GM21528 (cell line): ENCODE measurements around the gene UGT2B17.
"Not testable (repeated sequence)": the region's sequence is repeated elsewhere in the genome, so short reads cannot be mapped to it uniquely, and the experiment has no call there.

ENCODE experiments used
- ATAC-seq: cut with Tn5 transposase; IDR thresholded peaks from one replicate; pipeline ENCODE4 v1.9.1; 2021; ENCODE audit warnings: mild to moderate bottlenecking, moderate library complexity; ENCODE audit not compliant: unreplicated experiment, low FRiP score

The UGT2B17 gene

DNA sequence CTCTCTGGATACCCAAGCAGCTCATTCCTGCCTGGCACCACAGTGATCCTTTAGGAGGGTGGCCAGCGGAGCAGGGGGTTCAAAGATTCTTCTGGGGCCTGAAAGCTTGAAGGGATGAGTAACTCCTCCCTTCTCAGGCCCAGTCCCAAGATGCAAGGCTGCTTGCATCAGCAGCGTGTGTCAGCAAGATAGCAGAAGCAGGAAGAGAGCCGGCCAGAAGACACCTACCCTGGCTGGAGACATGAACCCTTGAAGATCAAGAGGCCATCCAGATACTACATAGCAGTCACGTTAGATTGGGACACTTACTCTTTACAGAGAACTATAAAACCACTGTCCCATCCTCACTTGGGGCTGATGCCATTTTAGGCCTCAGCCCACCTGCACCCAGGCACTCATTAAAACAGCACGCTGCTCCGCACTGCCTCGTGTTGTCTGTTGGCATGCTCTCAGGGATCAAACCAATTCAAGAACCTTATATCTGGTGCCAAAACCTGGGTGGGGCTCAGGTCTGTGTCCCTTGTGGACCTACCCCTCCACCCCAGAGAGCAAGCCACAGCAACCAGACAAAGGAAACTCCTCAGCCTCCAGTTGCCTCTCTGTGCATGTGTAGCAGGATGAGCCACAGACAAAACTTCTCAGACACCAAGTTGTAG is 6.5 kb downstream of the UGT2B17 start:
- ATAC-seq: peak; percentile 63

DNA sequence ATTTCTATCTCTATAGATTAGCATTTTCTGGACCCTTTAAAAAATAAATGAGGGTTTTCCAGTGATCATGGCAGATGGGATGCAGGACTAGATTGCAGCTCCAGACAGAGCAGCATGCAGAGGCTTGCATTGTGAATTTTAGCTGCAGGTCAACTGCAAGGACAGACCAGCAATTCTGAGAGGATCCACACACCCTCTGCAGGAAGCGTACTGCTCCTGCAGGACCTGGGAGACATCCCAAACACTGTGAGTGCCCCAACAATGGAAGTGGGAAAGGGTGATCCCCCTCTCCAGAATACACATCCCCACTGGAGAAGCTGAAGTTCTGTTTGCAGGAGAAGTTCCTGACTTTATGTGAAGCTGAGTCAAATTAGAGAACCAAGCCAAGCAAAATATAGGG is 7.1 kb downstream of the UGT2B17 start:
- peak; percentile 7 for ATAC-seq

DNA sequence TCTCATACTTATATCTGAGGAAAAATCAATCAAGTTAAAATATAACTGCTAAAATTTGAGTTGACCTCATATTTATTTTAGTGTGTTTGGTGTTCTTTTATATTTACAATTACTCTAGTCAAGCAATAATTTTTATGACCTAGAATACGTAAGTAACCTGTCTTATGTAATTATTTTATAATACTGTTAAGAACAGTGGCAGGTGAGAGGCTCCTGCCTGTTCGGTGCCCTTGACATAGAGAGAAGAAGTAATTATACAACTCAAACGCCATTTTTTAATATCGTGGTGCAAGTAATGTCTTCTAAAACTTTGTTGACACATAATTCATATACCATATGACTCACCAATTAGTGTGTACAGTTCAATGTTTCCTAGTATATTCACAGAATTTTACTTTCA is 7.6 kb downstream of the UGT2B17 start:
- not testable (repeated sequence) for ATAC-seq

DNA sequence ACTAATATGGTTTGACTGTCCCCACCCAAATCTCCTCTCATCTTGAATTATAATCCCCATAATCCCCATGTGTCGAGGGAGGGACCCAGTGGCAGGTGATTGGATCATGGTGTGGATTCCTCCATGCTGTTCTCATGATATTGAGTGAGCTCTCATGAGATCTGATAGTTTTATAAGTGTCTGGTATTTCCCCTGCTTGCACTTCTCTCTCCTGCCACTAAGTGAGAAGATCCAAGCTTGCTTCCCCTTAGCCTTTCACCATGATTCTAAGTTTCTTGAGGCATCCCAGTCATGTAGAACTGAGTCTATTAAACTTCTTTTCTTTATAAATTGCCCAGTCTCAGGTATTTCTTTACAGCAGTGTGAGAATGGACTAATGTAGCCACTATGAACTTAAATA is 9.8 kb downstream of the UGT2B17 start:
- peak; percentile 38 for ATAC-seq

DNA sequence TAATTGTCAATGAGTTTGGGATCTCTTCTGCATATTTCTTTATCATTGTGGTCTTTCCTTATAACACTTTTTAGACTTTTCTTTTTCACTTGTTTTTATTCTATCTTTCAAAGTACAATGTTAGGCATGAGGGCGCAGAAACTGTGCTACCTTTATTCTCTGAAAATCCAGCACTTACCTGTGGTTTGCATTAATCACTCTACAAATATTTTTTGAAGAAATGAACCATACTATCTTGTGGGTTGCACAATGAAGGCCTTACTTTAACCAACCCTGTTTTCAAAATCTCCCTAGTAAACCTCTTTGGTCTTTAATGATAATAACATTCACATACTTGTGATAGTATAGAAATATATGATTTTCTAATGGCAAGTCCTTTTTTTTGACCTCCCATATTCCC is 11.0 kb downstream of the UGT2B17 start:
- ATAC-seq: not testable (repeated sequence)

DNA sequence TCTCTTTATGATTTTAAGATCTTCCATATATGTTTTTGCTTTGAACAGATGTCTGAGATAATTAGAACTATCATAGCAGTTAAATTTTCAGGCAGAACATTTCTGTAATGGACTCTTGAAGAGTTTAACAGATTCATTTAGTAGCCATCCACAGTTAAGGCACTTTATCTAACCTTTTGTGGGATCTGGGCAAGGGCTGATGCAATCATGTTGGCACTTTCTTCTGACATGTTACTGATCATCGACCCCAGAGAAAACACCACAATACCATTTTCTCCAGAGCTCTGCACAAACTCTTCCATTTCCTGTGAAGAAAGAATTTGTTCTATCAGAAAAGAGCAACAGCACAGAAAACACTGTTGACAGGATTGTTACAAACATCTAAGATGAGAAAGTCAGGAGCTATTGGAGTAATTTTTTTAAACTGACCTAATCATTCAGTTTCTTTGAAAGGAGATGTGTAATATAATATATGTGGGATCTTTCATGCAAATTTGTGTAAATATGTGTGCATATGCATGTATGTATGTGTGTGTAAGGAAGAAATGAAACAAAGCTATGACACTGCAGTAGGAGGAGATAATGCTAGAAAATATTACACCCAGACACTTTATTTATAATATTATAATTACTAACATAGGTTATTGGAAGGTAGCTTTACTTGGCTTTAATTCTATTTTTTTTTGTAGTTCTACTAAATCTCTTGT is 15.6 kb downstream of the UGT2B17 start:
- ATAC-seq: not testable (repeated sequence)

DNA sequence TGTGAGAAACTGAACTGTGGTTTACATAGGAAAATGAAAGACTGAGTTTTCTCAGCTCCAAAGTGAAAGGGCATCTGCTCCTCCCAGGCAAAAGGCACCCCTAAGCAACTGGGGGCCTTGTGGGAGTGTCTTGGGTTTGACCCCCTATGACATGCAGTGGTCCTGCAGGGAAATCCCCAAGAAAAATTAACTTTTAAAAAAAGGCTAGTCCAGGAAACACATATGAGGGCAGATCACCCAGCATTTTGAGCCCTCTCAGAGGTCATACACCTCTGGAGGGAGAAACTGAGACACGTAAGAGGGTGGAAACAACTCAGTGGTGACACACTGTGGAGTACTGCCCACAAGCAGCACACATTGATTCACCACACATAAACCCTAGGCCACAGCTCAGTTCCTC is 22.3 kb downstream of the UGT2B17 start:
- ATAC-seq: peak; percentile 72

DNA sequence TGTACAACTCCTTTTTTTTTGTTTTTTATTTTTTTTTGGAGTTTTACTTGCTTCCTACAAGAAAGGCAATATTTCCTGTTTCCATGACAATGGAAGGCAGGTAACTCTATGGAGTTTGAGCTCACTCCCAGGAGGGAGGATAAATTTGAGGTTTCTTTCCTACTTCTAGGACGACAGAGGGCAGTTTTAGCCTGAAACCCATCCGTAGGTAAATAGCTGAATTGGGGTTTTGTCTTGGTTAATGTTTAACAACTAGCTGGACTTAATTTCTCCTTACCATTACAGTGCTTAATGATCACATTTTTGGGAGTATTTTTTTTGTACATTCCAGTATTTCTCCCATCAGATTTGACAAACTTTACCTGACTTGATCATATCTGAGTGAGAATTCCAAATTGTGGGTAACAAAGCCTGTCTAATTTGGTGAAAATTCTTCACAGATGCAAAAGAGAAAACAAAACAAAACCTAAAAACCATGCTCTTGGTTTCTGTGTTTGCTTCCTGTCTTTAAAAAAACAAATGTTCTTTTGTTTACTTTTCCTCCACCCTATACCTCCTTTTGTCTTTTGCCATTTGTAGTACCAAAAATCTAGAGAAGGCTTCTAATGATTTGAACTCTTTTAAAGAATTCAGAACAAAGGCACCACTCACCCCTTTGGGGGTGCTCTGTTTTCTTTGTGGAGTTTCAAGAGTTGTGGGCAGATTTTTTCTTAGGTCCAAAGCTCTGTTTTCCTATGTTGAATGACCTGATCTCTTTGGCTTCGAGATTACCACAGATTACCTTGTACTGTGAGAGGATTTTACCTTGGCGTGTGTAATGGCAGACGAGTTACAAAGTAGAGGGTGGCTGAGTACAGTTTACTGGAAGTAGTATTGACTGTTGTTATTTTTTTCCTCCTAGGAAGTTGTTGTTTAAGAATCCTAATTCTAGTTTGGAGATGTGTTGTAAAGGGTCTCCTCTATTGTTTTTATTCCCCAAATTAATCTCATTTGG is 23.0 kb downstream of the UGT2B17 start:
- peak; percentile 64 for ATAC-seq

DNA sequence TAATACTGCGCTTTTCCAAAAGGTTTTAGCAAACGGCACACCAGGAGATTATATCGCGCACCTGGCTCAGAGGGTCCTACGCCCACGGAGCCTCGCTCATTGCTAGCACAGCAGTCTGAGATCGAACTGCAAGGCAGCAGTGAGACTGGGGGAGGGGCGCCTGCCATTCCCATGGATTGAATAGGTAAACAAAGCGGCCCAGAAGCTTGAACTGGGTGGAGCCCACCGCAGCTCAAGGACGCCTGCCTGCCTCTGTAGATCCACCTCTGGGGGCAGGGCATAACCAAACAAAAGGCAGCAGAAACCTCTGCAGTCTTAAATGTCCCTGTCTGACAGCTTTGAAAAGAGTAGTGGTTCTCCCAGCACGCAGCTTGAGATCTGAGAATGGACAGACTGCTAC is 33.4 kb downstream of the UGT2B17 start:
- ATAC-seq: not testable (repeated sequence)

DNA sequence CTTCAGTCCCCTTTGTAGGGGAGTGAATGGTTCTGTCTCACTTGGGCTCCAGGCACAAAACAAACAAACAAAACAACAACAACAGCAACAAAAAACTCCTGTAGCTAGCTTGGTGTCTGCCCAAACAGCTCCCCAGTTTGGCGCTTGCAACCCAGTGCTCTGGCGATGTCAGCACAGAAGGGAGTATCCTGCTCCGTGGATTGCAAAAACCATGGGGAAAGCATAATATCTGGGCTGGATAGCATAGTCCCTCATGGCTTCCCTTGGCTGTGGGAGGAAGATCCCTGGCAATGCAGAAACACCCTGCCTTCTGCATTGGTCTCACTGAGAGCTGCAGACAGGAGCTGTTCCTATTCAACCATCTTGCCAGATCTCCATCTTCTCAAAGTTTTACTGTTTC is 39.7 kb downstream of the UGT2B17 start:
- ATAC-seq: no peak

DNA sequence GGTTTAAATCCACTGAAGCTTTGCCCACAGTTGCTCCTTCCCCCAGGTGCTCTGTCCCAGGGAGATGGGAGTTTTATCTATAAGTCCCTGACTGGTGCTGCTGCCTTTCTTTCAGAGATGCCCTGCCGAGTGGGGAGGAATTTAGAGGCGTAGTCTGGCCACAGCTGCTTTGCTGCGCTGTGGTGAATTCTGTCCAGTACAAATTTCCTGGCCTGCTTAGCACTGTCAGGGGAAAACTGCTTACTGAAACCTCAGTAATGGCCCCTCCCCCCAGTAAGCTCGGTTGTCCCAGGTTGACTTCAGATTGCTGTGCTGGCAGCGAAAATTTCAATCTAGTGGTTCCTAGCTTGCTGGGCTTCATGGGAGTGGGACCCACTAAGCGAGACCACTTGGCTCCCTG is 40.1 kb downstream of the UGT2B17 start:
- no peak for ATAC-seq

DNA sequence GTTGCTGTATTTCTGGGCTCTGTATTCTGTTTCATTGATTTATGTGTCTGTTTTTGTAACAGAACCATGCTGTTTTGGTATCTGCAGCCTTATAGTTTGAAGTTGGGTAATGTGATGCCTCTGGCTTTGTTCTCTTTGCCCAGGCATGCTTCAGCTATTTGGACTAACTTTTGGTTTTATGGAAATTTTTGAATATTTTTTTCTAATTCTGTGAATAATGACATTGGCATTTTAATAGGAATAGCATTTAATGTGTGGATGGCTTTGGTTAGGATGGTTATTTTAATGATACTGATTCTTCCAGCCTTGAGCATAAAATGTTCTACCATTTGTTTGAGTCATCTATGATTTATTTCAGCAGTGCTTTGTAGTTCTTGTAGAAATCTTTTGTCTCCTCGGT is 53.9 kb downstream of the UGT2B17 start:
- not testable (repeated sequence) for ATAC-seq

DNA sequence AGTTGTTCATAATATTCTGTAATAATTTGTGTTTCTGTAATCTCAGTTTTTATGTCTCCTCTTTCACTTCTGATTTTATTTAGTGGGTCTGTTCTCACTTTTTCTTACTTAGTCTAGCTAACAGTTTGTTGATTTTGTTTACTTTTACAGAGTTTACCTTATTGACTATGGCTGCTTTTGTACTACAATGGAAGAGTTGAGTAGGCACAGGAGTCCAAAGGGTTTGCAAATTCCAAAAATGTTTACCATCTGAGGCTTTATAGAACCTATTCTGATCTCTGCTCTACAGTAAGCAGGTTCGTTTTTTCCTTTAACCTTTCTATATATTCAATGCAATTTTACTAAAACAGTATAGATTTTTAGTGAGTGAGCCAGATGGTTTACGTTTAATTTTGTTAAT is 55.1 kb downstream of the UGT2B17 start:
- no peak for ATAC-seq

DNA sequence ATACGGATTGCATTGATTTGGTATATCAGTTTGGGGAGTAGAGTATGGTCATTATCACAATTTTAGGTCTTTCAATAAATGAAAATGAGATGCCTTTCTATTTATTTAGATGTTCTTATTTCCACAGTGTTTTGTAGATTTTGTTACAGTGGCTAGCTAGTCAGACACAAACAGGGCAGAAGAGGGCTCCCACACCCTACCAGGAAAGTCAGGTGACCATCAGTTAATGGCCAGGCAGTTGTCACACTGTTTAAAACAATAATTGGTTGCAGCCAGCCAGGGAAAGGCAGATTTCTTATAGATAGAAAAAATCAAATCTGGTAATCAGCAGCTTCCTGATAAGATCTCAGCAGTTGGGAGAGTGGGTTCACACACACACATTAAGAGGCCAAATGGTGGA is 57.2 kb downstream of the UGT2B17 start:
- no peak for ATAC-seq

DNA sequence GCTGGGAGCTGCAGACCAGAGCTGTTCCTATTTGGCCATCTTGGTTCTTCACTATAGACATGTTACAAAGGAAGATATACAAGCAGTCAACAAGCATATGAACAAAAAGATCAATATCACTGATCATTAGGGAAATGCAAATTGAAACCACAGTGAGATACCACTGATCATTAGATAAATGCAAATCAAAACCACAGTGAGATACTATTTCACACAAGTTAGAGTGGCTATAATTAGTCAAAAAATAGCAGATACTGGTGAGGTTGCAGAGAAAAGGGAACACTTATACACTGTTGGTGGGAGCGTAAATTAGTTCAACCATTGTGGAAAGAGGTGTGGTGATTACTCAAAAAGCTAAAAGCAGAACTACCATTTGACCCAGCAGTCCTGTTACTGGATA is 70.7 kb downstream of the UGT2B17 start:
- not testable (repeated sequence) for ATAC-seq

DNA sequence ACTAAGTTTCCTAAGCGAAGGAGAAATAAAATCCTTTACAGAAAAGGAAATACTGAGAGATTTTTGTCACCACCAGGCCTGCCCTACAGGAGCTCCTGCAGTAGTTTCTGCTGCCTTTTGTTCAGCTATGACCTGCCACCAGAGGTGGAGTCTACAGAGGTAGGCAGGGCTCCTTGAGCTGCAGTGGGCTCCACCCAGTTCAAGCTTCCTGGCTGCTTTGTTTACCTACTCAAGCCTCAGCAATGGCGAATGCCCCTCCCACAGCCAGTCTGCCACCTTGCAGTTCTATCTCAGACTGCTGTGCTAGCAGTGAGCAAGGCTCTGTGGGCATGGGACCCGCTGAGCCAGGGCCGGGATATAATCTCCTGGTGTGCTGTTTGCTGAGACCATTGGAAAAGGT is 71.3 kb downstream of the UGT2B17 start:
- ATAC-seq: not testable (repeated sequence)

DNA sequence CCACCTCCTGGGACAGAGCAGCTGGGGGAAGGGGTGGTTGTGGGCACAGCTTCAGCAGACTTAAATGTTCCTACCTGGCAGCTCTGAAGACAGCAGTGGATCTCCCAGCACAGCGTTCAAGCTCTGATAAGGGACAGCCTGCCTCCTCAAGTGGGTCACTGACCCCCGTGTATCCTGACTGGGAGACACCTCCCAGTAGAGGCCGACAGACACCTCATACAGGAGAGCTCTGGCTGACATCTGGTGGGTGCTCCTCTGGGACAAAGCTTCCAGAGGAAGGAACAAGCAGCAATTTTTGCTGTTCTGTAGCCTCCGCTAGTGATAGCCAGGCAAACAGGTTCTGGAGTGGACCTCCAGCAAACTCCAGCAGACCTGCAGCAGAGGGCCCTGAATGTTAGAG is 72.7 kb downstream of the UGT2B17 start:
- not testable (repeated sequence) for ATAC-seq

DNA sequence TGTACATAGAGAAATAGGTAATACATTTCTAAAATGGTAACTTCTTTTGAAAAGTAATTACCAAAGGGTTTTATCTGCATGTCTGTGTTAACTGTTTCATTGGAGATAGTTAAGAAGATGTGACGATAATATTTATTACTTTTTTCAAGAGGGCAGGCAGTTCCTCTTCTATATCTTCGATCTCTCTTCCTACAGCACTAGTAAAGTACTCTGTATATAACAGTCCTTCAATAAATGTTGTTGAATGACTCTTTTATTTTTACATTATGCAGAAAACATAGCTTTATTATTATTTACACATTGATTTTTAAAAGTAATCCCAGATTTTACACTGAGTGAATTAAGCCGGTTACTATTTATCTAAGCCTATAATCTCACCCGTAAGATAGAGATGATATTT is 77.1 kb downstream of the UGT2B17 start:
- ATAC-seq: no peak

DNA sequence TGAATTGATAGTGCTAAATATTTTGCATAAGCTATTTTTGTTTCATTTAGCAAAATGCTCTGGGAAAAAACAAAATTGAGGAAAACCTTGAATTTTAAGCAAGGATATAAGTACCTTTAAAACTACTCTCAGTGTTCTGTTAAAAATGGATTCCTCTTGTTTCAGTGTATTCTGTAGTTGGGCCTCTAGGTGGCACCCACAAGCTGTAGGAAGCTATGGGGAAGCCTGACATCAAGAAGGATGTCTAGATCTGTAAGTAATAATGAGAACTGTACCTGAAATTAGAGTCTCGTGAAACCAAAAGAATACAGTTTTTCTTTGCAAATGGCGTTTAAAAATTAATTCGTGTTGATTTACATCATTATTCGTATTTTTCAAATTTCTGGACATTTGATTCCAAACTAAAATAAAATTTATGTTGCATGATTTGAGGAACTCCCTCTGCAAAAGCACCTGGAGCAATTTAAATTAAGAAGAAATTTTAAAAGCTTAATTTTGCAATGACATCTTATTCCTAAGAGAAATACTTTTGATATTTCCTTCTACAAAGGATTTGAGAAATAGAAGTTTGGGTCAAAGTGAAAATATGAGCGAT is 77.6 kb downstream of the UGT2B17 start:
- ATAC-seq: peak; percentile 88

DNA sequence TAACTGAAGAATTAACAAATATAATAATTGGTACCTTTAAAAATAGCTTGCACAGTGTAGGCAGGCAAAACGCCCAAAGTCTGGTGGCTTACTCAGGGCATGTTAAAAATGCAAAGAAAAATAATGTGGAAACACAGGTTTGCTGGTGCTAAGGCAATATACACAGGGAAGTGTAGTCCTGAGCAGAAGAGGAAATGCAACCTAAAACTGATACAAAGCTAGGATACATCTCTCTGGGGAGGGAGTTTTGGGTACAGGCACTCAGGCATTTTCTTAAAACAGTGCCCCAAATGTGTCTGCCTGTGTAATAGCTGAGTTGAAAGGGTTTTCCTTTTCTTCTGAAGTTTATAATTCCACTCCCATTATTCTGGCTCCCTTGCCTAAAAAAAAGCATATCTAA is 81.4 kb downstream of the UGT2B17 start:
- ATAC-seq: no peak
